GM23248 (cell line): ENCODE data around the gene UQCRFS1.

Experiments used
- EZH2 ChIP-seq: fragments of 200-600 bp; sonication (generic); IDR thresholded peaks from 2 replicates; pipeline ENCODE4 v1.6.1; 2018; ENCODE audit warnings: antibody characterized with exemption, mild to moderate bottlenecking; ENCODE audit not compliant: insufficient read depth, poor library complexity, severe bottlenecking
- EZH2phosphoT487 ChIP-seq: fragments of 200-600 bp; sonication (generic); IDR thresholded peaks from 2 replicates; pipeline ENCODE4 v1.6.1; 2018; ENCODE audit warnings: antibody characterized with exemption, moderate library complexity, mild to moderate bottlenecking, low read depth; ENCODE audit not compliant: insufficient read depth

- TF ChIP-seq EZH2phosphoT487 = no peak
- no peak for TF ChIP-seq EZH2
These were observed 649 bp downstream of the UQCRFS1 start for GRCh38 chr19:29212356-29212647.
